Mesodermal cell (in vitro differentiated cells): ENCODE measurements around the gene FGF22.
"Not testable (repeated sequence)": the region's sequence is repeated elsewhere in the genome, so short reads cannot be mapped to it uniquely, and the experiment has no call there.

Experiments used
- H3K27ac ChIP-seq: 2 replicates; pipeline ENCODE4 v1.7.0; 2013; ENCODE audit warnings: mild to moderate bottlenecking, low read depth, low read length, moderate library complexity; ENCODE audit not compliant: severe bottlenecking
- H3K36me3 ChIP-seq: 2 replicates; pipeline ENCODE4 v1.7.1; 2013; ENCODE audit warnings: mild to moderate bottlenecking, low read length, moderate library complexity; ENCODE audit not compliant: control insufficient read depth, insufficient read depth
- H3K4me1 ChIP-seq: one replicate; pipeline ENCODE4 v1.7.1; 2013; ENCODE audit warnings: mild to moderate bottlenecking, low read length; ENCODE audit not compliant: insufficient read depth, control insufficient read depth, poor library complexity, severe bottlenecking
- H3K4me3 ChIP-seq: 2 replicates; pipeline ENCODE4 v1.7.0; 2013; ENCODE audit warnings: low read length, control low read depth, mild to moderate bottlenecking; ENCODE audit not compliant: insufficient read depth, poor library complexity, severe bottlenecking; ENCODE audit errors: extremely low read depth
- H3K9me3 ChIP-seq: 2 replicates; pipeline ENCODE4 v1.7.1; 2013; ENCODE audit warnings: mild to moderate bottlenecking, low read length, moderate library complexity; ENCODE audit not compliant: control insufficient read depth
- WGBS, 2 experiments: methylation state at CpG; one replicate each; pipeline ENCODE4 v1.1.5; 2013; ENCODE audit warnings: missing lambda C conversion rate in 2 of 2; ENCODE audit not compliant: insufficient coverage in 2 of 2; 5-methylcytosine and 5-hydroxymethylcytosine counted together

FGF22 gene

DNA sequence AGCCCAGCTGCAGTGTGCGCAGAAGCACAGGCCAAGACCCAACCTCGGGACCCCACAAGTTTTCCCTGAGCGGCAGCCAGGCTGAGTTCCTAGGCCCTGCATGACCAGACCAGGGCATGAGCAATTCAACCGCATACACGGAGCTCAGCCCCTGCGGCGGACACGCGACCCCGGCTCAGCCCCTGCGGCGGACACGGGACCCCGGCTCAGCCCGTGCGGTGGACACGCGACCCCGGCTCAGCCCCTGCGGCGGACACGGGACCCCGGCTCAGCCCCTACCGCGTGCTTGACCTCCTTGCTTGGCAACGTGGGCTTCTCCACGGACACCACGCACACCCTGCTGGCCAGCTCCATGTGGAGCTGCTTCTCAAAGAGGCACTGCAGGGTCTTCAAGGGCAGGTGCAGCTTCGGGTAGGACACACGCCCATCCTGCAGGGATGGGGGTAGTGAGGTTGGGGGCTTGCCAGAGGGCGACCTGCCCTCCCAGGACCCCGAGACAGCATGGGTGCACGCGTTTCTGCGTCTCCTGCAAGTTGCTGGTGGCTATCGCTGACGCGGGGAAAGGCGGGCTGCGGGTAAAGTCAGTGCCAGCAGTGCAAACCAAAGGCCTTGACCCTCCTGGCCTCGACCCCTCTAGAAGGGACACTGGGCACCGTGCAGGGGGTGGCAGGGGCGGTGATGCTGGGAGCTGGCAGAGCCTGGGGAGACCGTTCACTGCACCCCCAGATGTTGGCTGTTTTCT lies 16.3 kb upstream of the FGF22 start:
- H3K4me1 ChIP-seq, result no peaks in the 10 kb centered on the region
- H3K36me3 ChIP-seq, result peaks cover 66% of the 10 kb centered on the region
- H3K4me3 ChIP-seq, result no peak overlapping the region
- no peaks in the 10 kb centered on the region for H3K9me3 ChIP-seq
- no peak overlapping the region for H3K27ac ChIP-seq
- 94 to 96% methylated on average over 38 to 43 of the region's 44 CpGs for whole genome bisulfite sequencing, 2 experiments

DNA sequence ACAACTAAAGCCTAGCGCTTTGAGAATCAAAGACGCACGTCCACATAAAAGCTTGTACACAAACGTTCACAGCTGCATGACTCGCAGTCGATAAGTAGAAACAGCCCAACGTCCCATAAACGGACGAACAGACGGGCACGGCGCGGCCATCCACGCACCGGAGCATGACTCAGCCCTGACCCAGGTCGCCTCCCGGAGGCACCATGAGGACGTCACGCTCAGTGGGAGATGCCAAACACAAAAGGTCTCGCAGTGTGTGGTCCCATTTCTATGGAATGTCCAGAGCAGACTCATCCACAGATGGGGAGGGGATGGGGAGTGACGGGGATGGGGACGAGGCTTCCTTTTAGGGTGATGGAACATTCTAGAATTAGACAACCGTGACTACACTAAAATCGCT lies 15.7 kb upstream of the FGF22 start:
- 90 to 91% methylated on average over 22 to 24 of the region's 24 CpGs for WGBS, 2 experiments
- peaks cover 66% of the 10 kb centered on the region for H3K36me3 ChIP-seq

DNA sequence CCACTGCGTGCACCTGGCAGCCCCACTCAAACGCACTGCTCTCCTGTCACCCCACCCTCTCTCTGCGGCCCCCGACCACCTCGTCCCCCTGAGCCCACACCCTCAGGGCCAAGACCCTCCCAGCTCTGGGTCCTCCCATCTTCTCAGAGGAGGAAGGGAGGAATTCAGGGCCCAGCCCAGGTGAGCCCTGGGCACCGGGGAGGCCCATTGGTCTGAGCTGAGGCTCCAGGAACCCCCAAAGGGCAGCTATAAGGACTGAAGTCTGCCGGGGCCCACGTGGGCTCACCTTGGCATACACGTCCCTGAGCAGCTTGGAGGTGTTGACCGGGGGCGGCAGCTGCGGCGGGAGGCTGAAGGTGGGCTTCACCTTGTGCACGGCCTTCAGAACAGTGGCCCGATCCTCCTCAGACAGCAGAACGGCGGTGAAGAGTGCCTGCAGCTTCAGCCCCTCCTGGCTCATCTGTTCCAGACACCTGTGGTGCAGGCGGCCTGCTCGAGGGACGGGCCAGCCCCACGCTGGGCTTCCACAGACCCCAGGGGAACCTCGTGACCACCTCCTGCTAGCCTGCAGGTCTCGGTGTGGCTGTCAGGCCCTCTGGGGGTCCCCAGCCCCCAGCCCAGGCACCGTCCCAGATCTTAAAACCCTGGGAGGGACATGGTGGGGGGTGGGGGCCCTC lies 15.1 kb upstream of the FGF22 start:
- Histone ChIP-seq H3K36me3 (peaks cover 66% of the 10 kb centered on the region), H3K27ac (no peak overlapping the region), H3K4me3 (no peak overlapping the region), H3K9me3 (no peaks in the 10 kb centered on the region), H3K4me1 (no peaks in the 10 kb centered on the region)
- WGBS, 2 experiments, result 95 to 96% methylated on average over 16 to 22 of the region's 24 CpGs

More for the DNA sequence above, 15.7 kb upstream of the FGF22 start:
- Histone ChIP-seq H3K4me3 (no peak overlapping the region), H3K27ac (no peak overlapping the region), H3K4me1 (no peaks in the 10 kb centered on the region), H3K9me3 (no peaks in the 10 kb centered on the region)

DNA sequence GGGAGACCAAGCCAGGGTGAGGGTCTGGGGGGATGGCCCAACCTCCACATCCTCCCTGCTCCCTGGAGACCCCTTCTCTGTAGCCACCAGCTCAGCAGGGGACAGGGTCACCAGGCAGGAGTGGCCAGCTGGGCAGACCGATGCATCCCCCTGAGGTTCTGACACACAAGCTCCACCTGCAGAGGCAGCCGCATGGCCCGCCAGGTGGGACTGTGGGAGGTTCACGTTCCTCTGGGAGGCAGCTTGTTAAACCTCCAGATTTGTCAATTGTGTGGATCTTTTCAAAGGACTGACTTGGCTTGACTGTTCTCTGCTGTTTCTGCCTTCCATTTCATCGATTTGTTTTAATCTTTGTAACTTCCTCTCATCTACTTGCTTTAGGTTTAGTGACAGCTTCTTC lies 14.4 kb upstream of the FGF22 start:
- 89 to 100% methylated on average over 4 of the region's 5 CpGs for WGBS, 2 experiments
- Histone ChIP-seq H3K36me3 (peaks cover 60% of the 10 kb centered on the region), H3K4me3 (no peak overlapping the region)

DNA sequence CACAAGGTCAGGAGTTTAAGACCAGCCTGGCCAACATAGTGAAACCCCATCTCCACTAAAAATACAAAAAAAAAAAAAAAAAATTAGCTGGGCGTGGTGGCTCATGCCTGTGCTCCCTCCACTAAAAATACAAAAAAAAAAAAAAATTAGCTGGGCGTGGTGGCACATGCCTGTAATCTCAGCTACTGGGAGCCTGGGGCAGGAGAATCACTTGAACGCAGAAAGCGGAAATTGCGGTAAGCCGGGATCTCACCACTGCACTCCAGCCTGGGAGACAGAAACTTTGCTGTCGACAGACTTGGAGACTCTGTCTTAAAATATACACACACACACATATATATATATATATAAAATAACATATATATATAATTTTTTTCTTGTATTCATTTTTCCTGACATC lies 13.1 kb upstream of the FGF22 start:
- 98 to 100% methylated on average over 1 to 5 of the region's 7 CpGs for WGBS, 2 experiments
- not testable (repeated sequence) for H3K4me3 ChIP-seq, H3K4me1 ChIP-seq, H3K9me3 ChIP-seq, H3K27ac ChIP-seq
- H3K36me3 ChIP-seq, result peaks cover 67% of the 10 kb centered on the region

More for the DNA sequence above, 14.4 kb upstream of the FGF22 start:
- H3K9me3 ChIP-seq, result no peaks in the 10 kb centered on the region
- no peaks in the 10 kb centered on the region for H3K4me1 ChIP-seq
- H3K27ac ChIP-seq, result no peak overlapping the region

DNA sequence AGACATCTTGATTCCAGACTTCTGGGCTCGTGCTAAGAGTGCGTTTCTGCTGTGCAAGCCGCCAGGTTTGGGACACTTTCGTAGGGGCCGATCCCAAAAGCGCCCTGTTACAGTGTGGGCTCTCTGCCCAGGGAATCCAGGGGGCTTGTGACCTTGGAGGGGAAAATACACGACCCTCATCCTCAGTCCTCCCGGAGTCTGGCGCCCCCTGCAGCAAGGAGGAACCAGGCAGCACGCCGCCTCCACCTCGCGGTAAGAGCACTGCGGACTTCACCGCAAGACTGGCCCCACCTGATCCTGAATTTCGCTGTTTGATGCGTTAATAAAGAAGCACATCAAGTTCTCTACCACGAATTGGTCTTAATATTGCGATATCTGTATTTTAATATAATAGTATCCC lies 11.5 kb upstream of the FGF22 start:
- H3K27ac ChIP-seq, result no peak overlapping the region
- no peaks in the 10 kb centered on the region for H3K9me3 ChIP-seq
- H3K36me3 ChIP-seq, result peaks cover 59% of the 10 kb centered on the region
- WGBS, 2 experiments, result 81 to 82% methylated on average over 15 to 16 of the region's 19 CpGs
- no peak overlapping the region for H3K4me3 ChIP-seq
- H3K4me1 ChIP-seq, result peaks cover 4% of the 10 kb centered on the region

DNA sequence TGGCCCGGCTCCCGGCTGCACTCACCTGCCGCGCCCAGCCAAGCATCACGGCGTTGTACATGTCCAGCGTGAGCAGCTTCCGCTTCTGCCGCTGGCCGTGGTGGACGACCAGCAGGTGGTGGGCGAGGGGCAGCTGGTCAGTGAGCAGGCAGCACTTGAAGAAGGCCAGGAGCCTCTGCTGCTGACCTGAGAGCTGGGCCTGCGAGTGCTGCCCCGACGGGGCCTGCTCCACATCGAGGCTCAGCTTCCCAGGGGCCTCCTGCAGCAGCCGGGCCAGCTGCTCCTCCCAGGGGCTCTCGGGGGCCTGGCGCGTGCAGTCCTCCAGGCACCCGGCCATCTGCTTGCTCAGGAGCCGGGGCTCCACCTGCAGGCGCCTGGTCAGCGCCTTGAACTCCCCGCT lies 10.2 kb upstream of the FGF22 start:
- H3K36me3 ChIP-seq, result peaks cover 48% of the 10 kb centered on the region
- not testable (repeated sequence) for H3K9me3 ChIP-seq, H3K4me1 ChIP-seq, H3K4me3 ChIP-seq, H3K27ac ChIP-seq
- 96 to 97% methylated on average over 20 to 21 of the region's 25 CpGs for WGBS, 2 experiments

DNA sequence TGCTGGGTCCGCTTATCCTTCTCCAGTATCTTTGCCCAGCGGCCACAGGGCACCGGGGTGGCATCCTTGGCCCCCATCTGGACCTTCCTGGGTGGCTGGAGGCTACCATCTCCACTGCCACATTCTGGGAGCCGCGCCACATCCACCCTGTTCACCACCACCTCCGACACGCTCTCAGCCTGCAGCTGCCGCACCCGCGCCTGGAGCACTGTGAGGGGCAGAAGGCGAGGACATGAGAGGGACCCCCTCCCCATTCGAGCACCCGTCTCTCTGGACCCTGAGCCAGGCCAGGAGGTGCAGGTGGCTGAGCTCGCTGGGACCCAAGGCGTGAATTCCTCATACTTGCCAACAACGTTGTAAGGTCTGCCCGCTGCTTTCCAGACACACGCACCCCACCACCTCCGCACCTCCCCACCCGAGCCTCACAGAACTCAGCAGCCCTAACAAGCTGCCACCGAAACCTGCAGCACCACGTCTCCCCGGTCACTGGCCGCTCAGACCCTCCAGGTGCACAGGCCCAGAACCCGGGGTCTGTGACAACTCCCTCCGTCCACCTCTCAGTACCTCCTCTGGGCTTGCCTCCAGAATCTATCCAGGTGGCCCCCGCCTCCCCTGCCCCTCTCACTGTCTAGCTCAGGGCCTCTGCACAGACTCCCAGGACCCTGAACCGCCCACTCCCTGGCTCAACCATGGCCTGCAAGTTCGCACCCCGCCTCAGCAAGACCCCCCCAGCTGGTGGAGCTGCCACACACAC lies 9.5 kb upstream of the FGF22 start:
- Histone ChIP-seq H3K4me3 (no peak overlapping the region), H3K36me3 (peaks cover 42% of the 10 kb centered on the region), H3K27ac (no peak overlapping the region), H3K4me1 (peaks cover 7% of the 10 kb centered on the region), H3K9me3 (no peaks in the 10 kb centered on the region)
- WGBS, 2 experiments, result 95 to 98% methylated on average over 26 to 27 of the region's 30 CpGs

DNA sequence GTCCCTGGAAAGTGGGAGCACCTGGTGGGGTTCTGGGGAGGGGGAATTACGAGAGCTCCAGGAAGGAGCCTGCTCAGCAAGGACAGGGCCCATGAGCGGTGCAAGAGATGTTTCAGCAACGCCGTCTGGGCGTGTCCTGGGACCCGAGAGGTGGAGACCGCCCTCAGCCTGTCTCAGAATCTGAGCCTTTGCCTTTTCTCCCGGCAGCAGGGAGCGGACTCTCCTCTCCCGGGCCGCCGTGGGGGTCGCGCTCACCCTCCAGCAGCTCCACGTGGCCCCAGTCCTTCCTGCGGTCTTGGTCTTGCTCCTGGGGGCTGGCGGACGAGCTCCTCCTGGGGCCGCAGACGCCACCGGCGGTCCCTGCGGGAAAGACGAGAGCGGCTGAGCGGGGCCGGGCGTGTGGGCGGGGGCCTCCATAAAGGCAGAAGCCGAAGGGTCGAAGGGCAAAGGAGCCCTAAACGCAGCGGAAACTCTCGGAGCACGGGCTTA lies 7.1 kb upstream of the FGF22 start:
- Histone ChIP-seq H3K4me3 (peak overlapping the region; percentile 74), H3K27ac (peak overlapping the region; percentile 18), H3K9me3 (no peaks in the 10 kb centered on the region), H3K36me3 (peaks cover 31% of the 10 kb centered on the region), H3K4me1 (peaks cover 7% of the 10 kb centered on the region)
- 1 to 2% methylated on average over 31 to 33 of the region's 35 CpGs for WGBS, 2 experiments

DNA sequence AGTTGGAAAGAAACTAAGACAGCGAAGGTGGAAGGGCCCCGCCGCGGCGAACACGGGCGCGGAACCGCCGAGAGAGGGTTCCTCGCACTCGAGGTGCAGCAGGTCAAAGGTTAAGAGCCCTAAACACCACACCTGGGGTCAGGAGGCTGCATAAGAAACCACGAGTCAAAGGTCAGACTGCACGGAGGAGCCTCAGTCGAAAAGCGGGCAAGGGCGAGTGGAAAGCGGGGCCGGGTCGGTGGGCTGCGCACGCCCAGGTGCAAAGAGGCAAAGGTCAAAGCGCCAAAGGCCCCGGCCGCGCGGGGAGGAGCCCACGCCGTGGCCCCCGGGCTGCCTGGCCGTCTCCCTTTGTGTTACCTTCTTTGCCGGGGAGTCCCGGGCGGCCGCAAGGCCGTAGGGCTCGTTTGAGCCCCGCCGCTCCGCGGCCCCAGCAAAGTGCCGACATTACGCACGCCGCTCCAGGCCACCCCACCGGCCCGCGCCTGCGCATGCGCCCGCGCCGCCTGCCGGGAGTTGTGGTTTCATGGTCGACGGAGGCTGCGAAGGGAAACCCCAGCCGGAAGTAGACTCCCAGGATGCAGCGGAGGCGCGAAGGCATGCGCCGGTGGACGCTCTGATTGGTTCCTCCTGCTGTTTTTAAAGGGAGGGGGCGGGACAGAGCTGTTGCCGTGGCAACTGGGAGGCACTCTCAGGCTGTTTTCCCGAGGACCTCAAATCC lies 6.5 kb upstream of the FGF22 start, which contains the start of gene POLRMT:
POLRMT (minus strand) TSS at position 470 of the 718 bp plus-strand sequence; CDS start at position 445, 25 bp downstream.
- Histone ChIP-seq H3K4me1 (peaks cover 7% of the 10 kb centered on the region), H3K27ac (peak within 1 kb of the TSS; percentile 64), H3K9me3 (no peaks in the 10 kb centered on the region), H3K4me3 (peak within 1 kb of the TSS; percentile 74), H3K36me3 (peaks cover 25% of the 10 kb centered on the region)
- 0 to 1% methylated on average over 41 to 66 of the region's 67 CpGs for WGBS, 2 experiments
